ENCODE measurements around the gene ATP2B2.

GRCh38 chr3:10357592-10358308 is 147.6 kb downstream of the ATP2B2 start:
- TF ChIP-seq, protein P1, sequence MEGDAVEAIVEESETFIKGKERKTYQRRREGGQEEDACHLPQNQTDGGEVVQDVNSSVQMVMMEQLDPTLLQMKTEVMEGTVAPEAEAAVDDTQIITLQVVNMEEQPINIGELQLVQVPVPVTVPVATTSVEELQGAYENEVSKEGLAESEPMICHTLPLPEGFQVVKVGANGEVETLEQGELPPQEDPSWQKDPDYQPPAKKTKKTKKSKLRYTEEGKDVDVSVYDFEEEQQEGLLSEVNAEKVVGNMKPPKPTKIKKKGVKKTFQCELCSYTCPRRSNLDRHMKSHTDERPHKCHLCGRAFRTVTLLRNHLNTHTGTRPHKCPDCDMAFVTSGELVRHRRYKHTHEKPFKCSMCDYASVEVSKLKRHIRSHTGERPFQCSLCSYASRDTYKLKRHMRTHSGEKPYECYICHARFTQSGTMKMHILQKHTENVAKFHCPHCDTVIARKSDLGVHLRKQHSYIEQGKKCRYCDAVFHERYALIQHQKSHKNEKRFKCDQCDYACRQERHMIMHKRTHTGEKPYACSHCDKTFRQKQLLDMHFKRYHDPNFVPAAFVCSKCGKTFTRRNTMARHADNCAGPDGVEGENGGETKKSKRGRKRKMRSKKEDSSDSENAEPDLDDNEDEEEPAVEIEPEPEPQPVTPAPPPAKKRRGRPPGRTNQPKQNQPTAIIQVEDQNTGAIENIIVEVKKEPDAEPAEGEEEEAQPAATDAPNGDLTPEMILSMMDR (IDR thresholded peaks at IDR 0.05): no peak
- TF ChIP-seq EZH2 (IDR thresholded peaks at IDR 0.05; ENCODE audit: borderline replicate concordance, insufficient read depth, low read depth, low read length, poor library complexity, severe bottlenecking): no peak

All from B cell (primary cell).